ENCODE results near the gene MKI67. TPM values are rescaled to one million over a fixed set of nuclear protein-coding genes. Genes with fewer than 3 reads are reported as not detected.

MKI67 gene
- total and polyA plus RNA-seq, 2 donors from 2014 or later: 0.04 to 2.4 TPM

GRCh38 chr10:128050121-128050516, 76.1 kb downstream of the MKI67 start:
- FAIRE-seq (no peak), DNase-seq (no peak)
- Histone ChIP-seq H3K36me3 (ENCODE audit: control insufficient read depth in 2 of 3, insufficient read depth in 3 of 3, low read length in 3 of 3) (no peaks in the 10 kb centered on the region), H3K27me3 (ENCODE audit: control insufficient read depth, insufficient read depth, low read length) (no peaks in the 10 kb centered on the region), H3K9me3 (ENCODE audit: control insufficient read depth in 2 of 3, insufficient read depth in 1 of 3, low read length in 3 of 3) (no peaks in the 10 kb centered on the region), H3K9ac (ENCODE audit: low read length in 3 of 3) (no peak overlapping the region), H3K4me3 (ENCODE audit: low read length in 3 of 3) (no peak overlapping the region), H3K27ac (ENCODE audit: low read depth in 2 of 2, low read length in 2 of 2) (no peak overlapping the region), H3K4me1 (ENCODE audit: control insufficient read depth in 2 of 3, insufficient read depth in 2 of 3, low read depth in 1 of 3, low read length in 3 of 3) (peaks cover 0 to 7% (median 5%) of the 10 kb centered on the region in 3 donors)
- intact Hi-C loops (cut with DNase I): no loop called here
- TF ChIP-seq, protein P1, sequence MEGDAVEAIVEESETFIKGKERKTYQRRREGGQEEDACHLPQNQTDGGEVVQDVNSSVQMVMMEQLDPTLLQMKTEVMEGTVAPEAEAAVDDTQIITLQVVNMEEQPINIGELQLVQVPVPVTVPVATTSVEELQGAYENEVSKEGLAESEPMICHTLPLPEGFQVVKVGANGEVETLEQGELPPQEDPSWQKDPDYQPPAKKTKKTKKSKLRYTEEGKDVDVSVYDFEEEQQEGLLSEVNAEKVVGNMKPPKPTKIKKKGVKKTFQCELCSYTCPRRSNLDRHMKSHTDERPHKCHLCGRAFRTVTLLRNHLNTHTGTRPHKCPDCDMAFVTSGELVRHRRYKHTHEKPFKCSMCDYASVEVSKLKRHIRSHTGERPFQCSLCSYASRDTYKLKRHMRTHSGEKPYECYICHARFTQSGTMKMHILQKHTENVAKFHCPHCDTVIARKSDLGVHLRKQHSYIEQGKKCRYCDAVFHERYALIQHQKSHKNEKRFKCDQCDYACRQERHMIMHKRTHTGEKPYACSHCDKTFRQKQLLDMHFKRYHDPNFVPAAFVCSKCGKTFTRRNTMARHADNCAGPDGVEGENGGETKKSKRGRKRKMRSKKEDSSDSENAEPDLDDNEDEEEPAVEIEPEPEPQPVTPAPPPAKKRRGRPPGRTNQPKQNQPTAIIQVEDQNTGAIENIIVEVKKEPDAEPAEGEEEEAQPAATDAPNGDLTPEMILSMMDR (IDR thresholded peaks at IDR 0.05; ENCODE audit: borderline replicate concordance, extremely low read depth, insufficient read depth): no peak

GRCh38 chr10:128049226-128050120, 76.8 kb downstream of the MKI67 start:
- Histone ChIP-seq H3K9me3 (ENCODE audit: control insufficient read depth in 2 of 3, insufficient read depth in 1 of 3, low read length in 3 of 3) (no peaks in the 10 kb centered on the region), H3K36me3 (ENCODE audit: control insufficient read depth in 2 of 3, insufficient read depth in 3 of 3, low read length in 3 of 3) (no peaks in the 10 kb centered on the region), H3K4me3 (ENCODE audit: low read length in 3 of 3) (no peak overlapping the region), H3K4me1 (ENCODE audit: control insufficient read depth in 2 of 3, insufficient read depth in 2 of 3, low read depth in 1 of 3, low read length in 3 of 3) (peaks cover 0 to 7% (median 5%) of the 10 kb centered on the region in 3 donors), H3K27ac (ENCODE audit: low read depth in 2 of 2, low read length in 2 of 2) (peak overlapping the region in 1 of 2 donors; percentile 49), H3K9ac (ENCODE audit: low read length in 3 of 3) (no peak overlapping the region), H3K27me3 (ENCODE audit: control insufficient read depth, insufficient read depth, low read length) (no peaks in the 10 kb centered on the region)
- TF ChIP-seq, protein P1 (IDR thresholded peaks at IDR 0.05; ENCODE audit: borderline replicate concordance, extremely low read depth, insufficient read depth): no peak
- DNase-seq (peak in 1 of 5 donors; percentile 50), FAIRE-seq (no peak)
- intact Hi-C loops (cut with DNase I): no loop called here

DNA sequence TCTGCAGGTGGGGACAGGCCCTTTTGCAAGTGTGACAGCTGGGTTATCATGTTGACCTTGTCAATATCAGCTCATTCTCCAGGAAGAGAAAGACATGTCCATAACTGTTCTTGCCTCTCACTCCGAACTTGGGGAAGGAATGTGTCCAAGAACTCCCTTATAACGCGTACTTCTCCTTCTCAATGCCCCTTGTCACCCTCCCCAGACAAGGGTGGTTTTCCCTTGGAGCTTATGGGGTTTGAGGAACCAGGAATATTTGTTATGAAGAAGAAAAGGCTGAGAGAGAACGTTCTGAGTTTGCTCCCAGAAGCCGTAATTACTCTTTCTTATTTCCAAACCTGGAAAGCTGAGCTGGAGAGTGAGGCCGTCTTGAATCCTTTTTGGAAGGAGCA, 77.4 kb downstream of the MKI67 start:
- peaks cover 0 to 7% (median 5%) of the 10 kb centered on the region in 3 donors for H3K4me1 ChIP-seq (ENCODE audit: control insufficient read depth in 2 of 3, insufficient read depth in 2 of 3, low read depth in 1 of 3, low read length in 3 of 3)
- no peaks in the 10 kb centered on the region for H3K36me3 ChIP-seq (ENCODE audit: control insufficient read depth in 2 of 3, insufficient read depth in 3 of 3, low read length in 3 of 3)
- no peak overlapping the region for H3K27ac ChIP-seq (ENCODE audit: low read depth in 2 of 2, low read length in 2 of 2)
- H3K9me3 ChIP-seq (ENCODE audit: control insufficient read depth in 2 of 3, insufficient read depth in 1 of 3, low read length in 3 of 3): no peaks in the 10 kb centered on the region
- H3K9ac ChIP-seq (ENCODE audit: low read length in 3 of 3): no peak overlapping the region
- TF ChIP-seq, protein P1 (IDR thresholded peaks at IDR 0.05; ENCODE audit: borderline replicate concordance, extremely low read depth, insufficient read depth): no peak
- DNase-seq (no peak), FAIRE-seq (no peak)
- H3K4me3 ChIP-seq (ENCODE audit: low read length in 3 of 3): peak overlapping the region in 1 of 3 donors; percentile 41
- H3K27me3 ChIP-seq (ENCODE audit: control insufficient read depth, insufficient read depth, low read length): no peaks in the 10 kb centered on the region
- intact Hi-C loops (cut with DNase I): no loop called here
